HG02840 (cell line): Measurements from ENCODE around the gene FAF2.
"Not testable (repeated sequence)": the region's sequence is repeated elsewhere in the genome, so short reads cannot be mapped to it uniquely, and the experiment has no call there.

Experiments
- ATAC-seq: cut with Tn5 transposase; IDR thresholded peaks from one replicate; pipeline ENCODE4 v1.9.1; 2021; ENCODE audit warnings: mild to moderate bottlenecking, moderate library complexity, moderate number of reproducible peaks; ENCODE audit not compliant: unreplicated experiment, low FRiP score

Gene FAF2

DNA sequence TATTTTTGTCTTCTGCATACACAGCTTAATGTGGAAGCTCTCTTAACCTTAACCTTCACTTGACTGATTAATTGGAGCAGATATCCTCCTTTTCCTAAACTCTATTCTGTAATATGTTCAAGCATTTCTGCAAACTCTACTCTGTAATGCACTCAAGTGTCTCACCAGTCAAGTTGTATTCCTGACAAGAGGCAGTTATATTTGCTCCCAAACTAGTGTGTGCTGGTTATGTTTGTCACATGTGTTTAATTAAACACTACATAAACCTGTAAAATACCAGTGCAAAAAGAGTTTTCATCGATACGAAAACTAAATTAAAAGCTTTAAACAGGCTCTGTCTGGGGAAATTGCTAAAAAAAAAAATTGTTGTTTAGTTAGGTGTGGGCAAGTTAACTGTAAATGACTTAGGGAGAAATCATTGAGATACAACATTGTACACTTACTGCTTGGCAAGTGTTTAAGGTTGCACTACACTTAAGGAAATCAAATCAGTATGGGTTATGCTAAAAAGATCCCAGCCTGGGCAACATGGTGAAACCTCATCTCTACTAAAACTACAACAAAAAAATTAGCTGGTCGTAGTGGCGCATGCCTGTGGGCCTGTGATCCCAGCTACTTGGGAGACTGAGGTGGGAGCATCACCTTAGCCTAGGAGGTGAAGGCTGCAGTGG is 6.7 kb downstream of the FAF2 start:
- no peak for ATAC-seq

DNA sequence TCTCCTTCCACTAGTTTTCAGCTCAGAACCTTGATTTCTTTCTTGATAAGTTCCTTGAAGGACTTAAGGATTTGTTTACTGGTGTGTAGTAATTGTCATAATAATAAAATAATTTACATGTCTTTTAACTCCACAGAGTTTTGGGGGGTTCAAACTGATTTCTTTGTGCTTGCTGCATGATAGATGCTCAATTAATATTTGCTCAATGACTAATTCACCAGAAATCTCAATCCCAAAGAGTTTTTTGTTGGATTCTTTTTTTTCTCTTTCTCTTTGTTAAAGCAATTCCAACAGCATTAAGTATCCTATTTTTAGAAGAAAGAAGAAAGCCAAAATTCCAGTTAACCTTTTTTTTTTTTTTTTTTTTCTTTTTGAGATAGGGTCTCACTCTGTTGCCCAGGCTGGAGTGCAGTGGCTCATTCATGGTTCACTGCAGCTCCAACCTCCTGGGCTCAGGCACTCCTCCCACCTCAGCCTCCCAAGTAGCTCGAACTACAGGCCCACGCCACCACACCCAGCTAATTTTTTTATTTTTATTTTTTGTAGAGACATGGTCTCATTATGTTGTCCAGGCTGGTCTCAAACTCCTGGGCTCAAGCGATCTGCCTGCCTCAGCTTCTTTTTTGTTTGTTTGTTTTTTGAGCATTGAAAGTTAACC is 10.8 kb downstream of the FAF2 start:
- ATAC-seq = no peak

DNA sequence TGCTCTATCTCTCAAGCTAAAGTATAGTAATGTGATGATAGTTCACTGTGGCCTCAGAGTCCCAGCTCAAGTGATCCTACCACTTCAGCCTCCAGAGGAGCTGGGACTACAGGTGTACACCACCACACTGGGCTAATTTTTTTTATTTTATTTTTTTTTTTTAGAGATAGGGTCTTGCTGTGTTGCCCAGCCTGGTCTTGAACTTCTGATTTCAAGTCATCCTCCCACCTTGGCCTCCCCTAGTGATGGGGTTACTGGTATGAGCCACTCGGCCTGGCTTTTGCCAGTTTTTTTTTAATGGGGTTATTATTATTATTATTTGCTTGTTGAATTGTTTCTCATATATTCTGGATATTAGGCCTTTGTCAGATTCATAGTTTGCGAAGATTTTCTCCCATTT is 13.2 kb downstream of the FAF2 start:
- no peak for ATAC-seq

DNA sequence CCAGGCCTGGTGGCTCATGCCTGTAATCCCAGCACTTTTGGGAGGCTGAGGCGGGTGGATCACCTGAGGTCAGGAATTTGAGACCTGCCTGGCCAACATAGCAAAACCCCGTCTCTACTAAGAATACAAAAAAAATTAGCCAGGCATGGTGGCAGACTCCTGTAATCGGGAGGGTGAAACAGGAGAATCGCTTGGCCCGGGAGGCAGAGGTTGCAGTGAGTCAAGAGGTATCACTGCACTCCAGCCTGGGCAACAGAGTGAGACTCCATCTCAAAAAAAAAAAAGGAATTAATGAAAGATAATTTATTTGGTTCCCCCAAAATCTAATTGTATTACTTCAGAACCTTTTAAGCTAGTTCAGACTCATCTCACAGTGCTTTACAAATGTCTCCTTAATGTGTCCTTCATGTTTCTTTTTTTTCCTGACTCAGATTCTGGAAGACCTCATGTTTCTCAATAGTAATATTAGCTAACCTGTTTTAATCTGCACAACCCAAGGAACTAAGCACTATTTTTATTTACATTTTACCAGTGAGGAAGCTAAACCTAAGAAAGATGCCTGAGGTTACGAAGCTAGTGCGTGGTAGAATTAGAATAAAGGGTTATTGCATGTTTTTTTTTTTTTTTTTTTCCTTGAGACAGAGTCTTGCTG is 15.1 kb downstream of the FAF2 start:
- ATAC-seq = no peak

DNA sequence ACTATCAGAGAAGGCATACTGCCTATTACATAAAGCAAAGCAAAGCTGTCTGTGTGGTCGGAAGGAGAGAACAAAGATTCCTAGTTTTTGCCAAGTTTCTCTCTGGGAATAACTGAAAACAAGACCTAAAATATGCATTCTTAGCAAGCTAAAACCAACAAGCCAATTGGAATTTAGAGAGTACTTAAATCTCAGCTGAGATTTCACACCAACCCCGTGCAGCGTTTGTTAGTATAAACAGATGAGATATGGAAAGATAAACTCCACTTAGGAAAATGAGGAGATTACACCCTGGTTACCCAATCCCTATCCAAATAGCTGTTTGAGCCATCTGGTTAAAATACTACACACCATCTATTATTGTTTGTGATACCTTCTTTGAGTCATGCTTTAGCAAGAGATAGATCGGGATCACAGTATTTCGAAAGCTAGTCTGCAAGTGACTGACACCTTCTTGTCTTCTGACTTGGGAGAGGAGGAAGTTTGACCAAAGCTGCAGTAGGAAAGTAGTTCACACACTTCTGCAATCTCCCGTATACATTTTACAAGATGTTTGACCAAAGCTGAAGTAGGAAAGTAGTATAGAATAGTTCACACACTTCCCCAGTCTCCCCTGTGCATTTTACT is 18.2 kb downstream of the FAF2 start:
- ATAC-seq = no peak

DNA sequence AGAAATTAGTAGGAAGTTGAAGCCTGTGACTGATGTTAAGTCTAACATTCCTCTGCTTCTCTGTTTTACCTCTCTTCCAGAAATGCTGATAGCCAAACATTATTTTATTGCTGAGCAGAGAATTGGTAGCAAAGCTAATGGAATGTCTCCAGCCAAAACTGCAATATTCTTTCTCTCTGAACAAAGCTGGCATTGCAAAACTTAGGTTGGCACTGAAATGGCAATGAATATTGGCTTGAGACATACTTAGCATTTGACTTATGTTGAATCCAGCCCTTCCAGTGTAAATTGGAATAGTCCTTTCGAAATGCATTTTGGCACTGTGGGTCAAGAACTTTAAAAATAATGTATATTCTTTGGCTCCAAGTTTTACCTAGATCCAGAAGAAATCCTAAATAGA is 21.1 kb downstream of the FAF2 start:
- no peak for ATAC-seq

DNA sequence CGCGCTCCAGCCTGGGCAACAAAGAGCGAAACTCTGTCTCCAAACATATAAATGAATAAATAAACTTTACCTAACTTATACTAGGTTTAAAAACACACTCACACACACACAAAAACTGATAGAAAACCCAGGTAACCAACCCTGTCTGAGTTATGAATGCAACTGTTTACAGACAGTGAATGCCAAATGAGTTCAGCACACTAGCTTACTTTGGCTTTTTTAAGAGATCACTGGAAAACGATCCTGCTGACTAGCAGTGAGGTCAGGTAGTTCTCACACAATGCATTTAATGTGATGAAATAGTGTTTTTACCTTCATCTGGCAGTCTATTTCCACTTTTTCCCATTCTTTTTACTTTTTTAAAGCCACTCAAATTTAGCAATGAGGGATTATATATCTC is 22.4 kb downstream of the FAF2 start:
- ATAC-seq = no peak

DNA sequence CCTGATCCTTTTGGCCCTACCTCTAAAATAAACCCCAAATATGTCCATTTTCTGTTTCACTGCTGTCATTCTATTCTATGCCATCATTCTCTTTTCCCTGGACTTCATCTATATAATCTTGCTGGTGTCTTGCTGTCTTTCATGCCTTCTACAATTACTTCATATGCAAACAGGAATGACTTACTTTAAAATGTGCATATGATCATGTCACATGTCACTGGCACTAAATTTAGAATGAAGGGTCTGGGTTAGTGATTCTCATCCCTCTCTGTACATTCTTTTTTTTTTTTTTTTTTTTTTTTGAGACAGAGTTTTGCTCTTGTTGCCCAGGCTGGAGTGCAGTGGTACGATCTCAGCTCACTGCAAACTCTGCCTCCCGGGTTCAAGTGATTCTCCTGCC is 22.9 kb downstream of the FAF2 start:
- ATAC-seq = no peak

DNA sequence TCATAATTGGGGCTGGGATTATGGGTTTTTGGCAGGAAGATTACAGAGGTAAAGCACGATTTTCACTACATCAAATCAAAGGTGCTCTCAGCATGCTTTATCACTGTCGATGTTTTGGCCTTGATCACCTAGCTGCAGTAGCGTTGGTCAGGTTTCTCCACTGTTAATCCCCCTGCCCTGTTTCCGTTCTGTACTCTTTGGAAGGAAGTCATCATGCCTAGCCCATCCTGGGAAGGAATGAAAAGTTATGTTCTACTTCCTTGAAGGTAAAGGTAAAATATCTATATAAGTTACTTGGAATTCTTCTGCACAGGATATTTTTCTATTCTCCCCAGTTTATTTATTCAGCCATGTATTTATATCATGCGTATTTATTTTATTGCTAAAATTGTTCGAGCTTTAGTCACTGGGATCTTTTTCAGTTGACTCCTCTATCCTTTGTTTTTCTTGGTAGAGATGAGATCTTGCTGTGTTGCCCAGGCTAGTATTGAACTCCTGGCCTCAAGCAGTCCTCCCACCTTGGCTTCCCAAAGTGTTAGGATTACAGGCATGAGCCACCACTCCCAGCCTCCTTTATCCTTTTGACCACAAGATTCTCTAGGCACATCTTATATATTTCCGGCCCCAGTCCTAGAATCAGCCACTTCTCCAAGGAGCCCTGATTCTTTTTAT is 25.3 kb downstream of the FAF2 start:
- no peak for ATAC-seq

DNA sequence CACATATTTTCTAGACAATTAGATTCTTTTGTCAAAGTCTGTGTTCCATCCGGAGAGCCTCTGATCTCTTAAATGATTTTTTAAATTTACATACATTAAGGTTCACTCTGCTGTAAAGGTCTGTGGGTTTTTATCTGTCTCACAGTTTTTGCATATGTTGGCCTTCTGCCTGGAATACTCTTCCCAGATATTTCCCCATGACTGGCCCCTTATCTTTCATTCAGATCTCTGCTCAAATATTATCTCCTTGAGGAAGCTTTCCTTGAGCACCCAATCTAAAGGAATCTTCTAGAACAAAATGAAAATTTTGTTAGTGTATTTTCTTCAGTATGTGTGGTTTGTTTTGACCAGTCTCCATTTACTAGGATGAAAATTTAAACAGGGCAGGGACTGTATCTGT is 26.3 kb downstream of the FAF2 start:
- ATAC-seq = no peak

DNA sequence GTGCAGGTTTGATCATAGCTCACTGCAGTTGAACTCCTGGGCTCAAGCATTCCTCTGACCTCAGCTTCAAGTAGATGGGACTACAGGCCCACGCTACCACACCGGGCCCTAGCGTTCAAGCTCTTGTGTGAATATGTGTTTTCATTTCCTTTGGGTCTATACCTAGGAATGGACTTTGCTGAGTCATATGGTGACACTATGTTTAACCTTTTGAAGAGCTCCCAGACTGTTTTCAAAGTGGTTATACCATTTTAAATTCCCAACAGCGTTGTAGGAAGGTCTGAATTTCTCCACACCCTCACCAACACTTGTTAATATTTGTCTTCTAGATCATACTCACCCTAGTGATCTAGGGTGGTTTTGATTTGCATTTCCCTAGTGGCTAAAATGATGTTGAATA is 33.5 kb downstream of the FAF2 start:
- ATAC-seq = no peak

DNA sequence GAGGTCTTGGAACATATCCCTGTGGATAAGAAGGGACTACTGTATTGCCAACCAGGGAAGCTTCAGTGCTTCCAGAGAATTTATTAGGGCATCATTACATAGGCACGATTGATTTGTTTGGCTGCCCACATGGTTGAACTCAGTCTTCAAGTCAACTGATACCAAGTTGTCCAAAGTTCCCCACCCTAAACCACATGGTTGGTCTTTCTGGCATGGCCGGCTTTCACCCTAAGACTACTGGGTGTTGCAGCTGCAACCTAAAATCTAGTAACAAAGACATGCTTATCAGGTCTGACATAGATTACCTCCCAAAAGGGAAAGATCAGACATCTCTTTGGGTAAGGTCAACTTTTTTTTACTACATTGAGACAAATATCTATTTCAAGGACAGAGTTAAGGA is 37.0 kb downstream of the FAF2 start:
- no peak for ATAC-seq

DNA sequence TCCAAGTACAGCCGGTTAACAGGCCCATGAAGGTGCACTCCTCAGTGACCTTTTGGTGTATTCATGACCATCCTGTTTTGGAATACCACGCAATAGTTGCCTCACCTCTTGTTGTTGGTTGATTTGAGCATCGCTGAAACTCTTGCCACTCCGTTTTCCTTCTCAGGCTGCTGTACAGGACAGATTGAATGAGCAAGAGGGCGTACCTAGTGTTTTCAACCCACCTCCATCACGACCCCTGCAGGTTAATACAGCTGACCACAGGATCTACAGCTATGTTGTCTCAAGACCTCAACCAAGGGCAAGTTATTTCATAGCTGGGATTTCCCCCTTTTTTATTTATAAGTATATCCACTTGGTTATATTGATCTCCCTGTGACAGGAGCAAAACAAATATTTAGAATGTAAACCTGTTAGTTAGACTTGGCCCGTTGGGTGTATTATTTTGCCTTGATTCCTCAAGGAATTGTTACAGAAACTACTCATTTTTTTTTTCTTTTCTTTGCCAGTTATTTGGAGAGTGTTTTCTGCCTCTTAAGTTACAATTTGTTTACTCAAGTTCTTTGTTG is 38.1 kb downstream of the FAF2 start:
- no peak for ATAC-seq

DNA sequence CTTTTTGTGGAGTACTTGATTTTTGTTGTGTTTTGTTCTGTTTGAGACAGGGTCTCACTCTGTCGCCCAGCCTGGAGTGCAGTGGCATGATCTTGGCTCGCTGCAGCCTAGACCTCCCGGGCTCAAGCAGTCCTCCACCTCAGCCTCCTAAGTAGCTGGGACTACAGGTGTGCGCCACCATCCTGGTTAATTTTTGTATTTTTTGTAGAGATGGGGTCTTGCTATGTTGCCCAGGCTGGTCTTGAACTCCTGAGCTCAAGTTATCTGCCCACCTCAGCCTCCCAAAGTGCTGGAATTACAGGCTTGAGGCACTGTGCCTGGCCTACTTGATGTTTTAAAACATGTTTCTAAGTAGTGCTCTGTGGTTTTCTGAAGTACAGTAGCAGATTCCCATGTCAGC is 39.0 kb downstream of the FAF2 start:
- ATAC-seq = not testable (repeated sequence)

DNA sequence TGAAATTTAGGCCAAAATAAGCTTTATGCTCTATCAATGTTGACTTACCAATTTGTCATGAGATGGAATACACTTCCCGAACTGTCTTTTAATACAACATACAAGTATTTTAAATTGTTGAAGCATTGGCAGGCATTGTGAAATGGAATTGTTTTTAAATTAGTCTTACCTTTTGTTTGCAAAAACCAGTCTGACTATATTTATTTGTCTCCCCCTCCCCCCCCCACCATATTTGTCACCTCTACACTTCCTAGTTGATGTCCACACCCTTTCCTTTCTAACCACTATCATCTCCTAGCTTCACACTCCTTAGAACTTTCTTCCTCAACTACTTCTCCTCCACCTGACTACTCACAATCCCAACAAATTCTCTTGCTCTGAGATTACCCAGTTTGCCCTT is 40.9 kb downstream of the FAF2 start:
- no peak for ATAC-seq

DNA sequence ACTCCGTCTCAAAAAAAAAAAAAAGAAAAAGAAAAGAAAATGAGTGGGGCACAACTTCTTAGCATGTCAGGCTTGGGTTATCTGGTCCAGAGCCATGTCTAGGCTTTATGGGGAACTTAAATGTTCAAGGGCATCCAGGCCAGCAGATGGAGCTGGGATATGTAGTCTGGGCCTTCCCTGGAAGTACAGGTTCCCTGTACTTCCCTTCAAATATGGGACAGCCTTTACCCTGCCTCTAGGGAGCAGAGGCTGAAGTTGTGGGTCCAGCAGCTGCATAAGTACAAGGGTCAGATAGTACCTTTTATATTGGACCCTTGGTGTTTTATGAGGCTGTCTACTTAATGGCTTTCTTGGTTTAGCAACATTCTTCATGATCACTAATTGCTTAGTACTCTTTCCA is 42.1 kb downstream of the FAF2 start:
- ATAC-seq = no peak

DNA sequence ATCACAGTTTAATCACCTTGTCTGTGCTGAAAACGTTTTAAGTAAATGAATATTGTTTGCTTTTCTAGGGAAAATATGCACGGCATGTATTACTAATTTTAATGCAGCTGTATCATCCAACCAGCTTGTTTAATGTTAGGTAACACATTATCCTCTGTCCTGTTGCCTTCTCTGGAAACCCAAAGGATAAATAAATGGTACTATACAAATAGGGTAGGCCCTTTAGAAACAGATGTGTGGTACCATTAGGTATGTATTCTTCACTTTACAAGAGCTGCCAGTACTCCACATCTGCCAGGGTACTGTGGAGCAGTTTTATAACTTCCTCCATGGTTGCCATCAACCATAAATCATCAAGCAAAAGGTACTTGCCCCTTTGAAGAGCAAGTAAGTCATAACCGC is 42.9 kb downstream of the FAF2 start:
- no peak for ATAC-seq

DNA sequence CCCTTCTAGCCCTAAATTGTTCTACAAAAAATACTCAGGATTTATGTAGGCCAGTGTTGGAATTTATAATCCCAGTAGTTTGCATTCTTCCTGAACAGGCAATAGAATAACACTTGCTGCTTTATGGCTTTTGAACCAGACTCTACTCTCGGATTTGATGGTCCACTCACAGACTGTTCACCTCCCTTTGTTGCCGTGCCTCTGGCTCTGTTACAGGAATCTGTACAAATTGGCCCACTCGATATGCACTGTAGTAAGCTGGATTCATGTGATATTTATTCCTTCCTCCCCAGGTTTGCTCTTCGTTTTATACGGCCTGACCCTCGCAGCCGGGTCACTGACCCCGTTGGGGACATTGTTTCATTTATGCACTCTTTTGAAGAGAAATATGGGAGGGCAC is 43.7 kb downstream of the FAF2 start:
- no peak for ATAC-seq

DNA sequence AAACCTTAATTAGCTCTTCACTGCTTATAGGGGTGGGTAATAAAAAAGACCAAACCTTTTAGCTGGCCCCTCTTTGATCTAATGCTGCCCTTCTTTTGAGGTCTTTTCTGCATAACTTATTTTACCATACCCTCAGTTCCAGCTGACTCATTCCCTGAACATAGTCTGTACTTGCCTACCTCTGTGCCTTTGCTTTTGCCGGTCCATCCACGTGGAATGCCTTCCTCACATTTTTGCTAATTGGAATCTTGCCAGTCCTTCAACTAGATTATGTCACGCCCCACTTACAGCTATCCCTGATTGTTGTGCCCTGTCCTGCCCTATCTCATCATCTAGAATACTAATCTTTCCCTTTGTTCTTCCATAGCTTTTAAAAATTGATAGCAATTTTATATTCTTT is 44.2 kb downstream of the FAF2 start:
- no peak for ATAC-seq

DNA sequence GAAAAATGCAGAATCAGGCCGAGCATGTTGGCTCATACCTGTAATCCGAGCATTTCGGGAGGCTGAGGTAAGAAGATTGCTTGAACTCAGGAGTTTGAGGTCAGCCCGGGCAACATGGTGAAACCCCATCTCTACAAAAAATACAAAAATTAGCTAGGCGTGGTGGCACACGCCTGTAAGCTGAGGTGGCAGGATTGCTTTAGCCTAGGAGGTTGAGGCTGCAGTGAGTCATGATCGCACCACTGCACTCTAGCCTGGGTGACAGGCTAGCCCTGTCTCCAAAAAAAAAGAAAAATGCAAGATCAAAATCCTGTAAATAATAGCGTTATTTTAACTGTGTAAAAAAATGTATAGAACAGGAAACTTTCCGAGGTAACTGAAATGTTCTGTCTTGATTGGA is 49.7 kb downstream of the FAF2 start:
- ATAC-seq = no peak

DNA sequence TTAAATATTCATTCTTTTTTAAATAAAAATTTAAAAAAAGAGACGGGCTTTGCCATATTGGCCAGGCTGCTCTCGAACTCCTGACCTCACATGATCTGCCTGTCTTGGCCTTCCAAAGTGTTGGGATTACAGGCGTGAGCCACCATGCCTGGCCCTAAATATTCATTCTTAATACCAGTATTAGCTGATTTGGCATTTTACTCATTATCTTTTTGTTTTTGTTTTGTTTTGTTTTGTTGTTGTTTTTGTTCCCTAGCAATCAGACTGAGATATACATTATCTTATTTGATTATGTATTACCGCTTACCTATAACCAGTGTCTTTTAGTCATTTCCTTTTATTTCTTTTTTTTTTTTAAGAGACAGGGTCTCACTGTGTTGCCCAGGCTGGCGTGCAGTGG is 51.1 kb downstream of the FAF2 start:
- no peak for ATAC-seq
